ENCODE results near the gene OXSR1.
A peak's percentile ranks its signal among the peaks of the same experiment; 100 is the strongest.
"Not testable (repeated sequence)": the region's sequence is repeated elsewhere in the genome, so short reads cannot be mapped to it uniquely, and the experiment has no call there.

Gene OXSR1

DNA sequence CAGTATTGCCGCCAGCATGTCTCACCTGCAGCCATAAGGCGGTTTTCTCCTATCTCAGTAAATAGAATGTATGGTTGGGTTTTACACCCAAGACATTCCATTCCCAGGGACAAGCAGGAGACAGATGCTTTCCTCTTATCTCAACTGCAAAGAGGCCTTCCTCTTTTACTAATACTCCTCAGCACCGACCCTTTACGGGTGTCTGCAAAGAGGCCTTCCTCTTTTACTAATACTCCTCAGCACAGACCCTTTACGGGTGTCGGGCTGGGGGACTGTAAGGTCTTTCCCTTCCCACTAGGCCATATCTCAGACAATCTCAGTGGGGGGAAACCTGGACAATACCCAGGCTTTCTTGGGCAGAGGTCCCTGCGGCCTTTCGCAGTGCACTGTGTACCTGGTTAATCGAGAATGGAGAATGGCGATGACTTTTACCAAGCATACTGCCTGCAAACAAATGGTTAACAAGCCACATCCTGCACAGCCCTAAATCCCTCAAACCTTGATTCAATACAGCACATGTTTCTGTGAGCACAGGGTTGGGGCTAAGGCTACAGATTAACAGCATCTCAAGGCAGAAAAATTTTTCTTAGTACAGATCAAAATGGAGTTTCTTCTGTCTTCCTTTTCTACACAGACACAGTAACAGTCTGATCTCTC is 29.6 kb upstream of the OXSR1 start:
- H3K27me3 Mint-ChIP-seq; ATAC-seq (ENCODE audit: low read depth); DNase-seq (ENCODE audit: low spot score in 2 of 2); H3K36me3 Mint-ChIP-seq; H3K9me3 Mint-ChIP-seq: not testable (repeated sequence)
- peak overlapping the region; percentile 72 for H3K27ac Mint-ChIP-seq
- peaks cover 41% of the 10 kb centered on the region for H3K4me1 Mint-ChIP-seq
- H3K4me3 Mint-ChIP-seq = peak overlapping the region; percentile 92

DNA sequence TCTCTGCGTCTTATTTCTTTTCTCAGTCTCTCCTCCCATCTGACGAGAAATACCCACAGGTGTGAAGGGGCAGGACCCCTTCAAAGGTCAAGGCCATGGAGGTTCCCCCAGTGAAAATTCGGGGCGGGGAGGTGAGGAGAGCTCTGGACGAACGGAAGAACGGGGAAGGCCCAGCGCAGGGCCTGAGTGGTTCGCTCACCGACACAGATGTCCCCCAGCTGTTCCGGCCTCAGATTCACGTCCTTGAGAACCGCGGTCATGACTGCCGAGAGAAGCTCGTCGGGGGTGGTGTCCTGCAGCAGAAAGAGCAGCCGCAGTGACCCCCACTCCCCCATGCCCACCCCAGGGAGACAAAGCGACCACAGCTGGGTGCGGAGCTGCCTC is 29.0 kb upstream of the OXSR1 start:
- Mint-ChIP-seq H3K4me3 (peak overlapping the region; percentile 92), H3K27me3 (no peaks in the 10 kb centered on the region), H3K36me3 (peaks cover 11% of the 10 kb centered on the region), H3K27ac (peak overlapping the region; percentile 72), H3K9me3 (no peaks in the 10 kb centered on the region), H3K4me1 (peaks cover 47% of the 10 kb centered on the region)
- no peak for DNase-seq (ENCODE audit: low spot score in 2 of 2)
- no peak for ATAC-seq (ENCODE audit: low read depth)

DNA sequence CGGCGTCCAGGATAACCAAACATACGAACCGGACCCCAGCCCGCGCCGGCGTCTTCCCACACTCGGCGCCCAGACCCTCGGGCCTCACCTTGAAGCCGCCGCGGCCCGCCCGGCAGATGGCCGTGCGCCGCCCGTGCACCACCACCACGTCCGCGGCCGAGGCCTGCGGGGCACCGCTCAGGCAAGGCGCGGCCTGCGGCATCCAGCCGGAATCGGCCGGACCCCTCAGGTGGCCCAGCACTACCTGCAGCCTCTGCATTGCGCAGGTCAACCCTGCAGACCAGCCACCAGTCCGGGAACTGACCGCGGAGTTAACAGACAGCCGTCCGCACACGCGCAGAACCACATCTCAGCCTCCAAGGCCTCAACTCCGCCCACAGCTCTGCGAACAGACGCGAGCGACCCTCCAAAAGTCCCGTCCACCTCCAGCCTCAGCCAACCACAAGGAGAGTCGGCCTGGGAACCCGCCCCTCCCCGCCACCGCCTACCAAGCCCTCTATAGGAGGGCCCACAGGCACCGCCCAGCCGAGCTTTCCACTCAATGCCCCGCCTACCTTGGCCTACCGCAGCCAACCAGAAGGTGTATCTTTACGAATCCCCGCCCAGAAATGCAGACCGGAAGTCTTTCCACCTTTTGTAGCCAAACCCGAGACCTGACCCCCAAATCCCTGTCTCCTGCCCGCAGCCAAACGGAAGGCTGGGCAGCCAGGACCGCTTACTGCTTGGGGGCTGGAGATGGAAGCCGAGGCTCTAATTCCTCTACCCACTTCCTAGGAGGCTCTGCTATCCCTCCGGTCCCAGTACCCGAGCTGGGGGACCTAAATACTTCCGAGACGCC is 28.3 kb upstream of the OXSR1 start, which contains the start of gene ACAA1:
Gene ACAA1 (minus strand): TSS at position 351 of the 838 bp plus-strand sequence. CDS start 92 bp downstream, at position 259.
- Mint-ChIP-seq H3K27ac (peak within 1 kb of the TSS; percentile 94), H3K36me3 (peaks cover 14% of the 10 kb centered on the region), H3K9me3 (no peaks in the 10 kb centered on the region), H3K4me1 (peaks cover 52% of the 10 kb centered on the region), H3K27me3 (no peaks in the 10 kb centered on the region), H3K4me3 (peak within 1 kb of the TSS; percentile 92)
- DNase-seq (ENCODE audit: low spot score in 2 of 2) = peak; percentile 85 to 95
- peak; percentile 86 for ATAC-seq (ENCODE audit: low read depth)

DNA sequence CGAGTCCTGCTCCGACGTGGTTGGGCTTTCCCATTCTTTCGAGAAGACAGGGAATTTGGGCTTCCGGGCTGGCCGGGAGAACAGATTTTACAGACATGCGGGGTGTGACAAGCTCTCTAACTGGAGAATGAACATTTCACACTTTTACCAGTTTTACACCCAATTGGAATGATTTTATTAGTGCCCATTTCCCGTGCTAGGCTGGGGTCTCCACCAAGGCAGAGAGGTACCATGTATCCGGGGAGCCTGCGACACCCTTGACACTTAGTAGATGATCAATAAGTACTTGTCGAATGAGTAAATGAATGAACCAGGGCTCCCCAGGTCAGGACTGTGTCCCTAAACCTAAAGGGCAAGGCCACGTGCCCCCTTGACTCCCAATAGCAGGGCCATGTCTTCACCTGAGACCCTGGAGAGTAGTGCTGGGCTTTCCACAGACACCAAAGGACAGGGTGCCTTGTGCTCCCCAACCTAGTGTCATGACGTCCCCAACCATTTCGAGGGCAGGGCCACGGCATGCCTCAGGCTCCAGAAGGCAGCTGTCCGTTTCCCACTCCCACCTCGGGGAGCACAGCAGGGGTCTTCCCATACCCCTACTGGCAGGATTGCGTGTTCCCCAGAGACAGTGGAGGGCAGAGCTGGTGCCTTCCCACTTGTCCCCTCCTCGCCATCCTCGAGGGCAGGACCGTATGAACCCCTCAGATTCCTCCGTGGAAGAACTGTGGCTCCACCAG is 27.6 kb upstream of the OXSR1 start:
- Mint-ChIP-seq H3K27ac (peak overlapping the region; percentile 94), H3K36me3 (peaks cover 17% of the 10 kb centered on the region), H3K4me3 (peak overlapping the region; percentile 92), H3K27me3 (no peaks in the 10 kb centered on the region), H3K4me1 (peaks cover 55% of the 10 kb centered on the region), H3K9me3 (no peaks in the 10 kb centered on the region)
- ATAC-seq (ENCODE audit: low read depth) = no peak
- peak in 1 of 2 donors; percentile 44 for DNase-seq (ENCODE audit: low spot score in 2 of 2)

DNA sequence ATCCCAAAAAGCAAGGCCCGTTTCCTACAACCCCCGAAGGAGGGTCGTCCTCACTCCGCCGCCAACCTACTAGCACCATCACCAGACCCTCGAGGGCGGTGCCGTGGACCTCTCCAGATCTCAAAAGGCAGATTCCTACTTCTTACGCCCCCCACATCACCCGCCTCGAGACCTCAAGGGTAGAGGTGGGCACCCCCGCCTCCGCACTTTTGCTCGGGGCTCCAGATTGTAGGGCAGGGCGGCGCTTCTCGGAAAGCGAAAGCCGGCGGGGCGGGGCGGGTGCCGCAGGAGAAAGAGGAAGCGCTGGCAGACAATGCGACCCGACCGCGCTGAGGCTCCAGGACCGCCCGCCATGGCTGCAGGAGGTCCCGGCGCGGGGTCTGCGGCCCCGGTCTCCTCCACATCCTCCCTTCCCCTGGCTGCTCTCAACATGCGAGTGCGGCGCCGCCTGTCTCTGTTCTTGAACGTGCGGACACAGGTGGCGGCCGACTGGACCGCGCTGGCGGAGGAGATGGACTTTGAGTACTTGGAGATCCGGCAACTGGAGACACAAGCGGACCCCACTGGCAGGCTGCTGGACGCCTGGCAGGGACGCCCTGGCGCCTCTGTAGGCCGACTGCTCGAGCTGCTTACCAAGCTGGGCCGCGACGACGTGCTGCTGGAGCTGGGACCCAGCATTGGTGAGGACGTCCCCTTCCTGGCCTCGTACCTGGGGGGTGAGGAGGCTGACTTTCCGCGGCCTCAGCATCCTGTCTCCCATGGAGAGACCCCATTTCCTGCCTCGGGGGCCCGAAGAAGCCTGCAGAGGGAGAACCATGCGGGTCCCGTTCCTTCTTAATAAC is 26.8 kb upstream of the OXSR1 start, which contains the start of gene MYD88:
Gene MYD88 (plus strand): TSS at position 313 of the 842 bp plus-strand sequence. CDS start 40 bp downstream, at position 353.
- no peaks in the 10 kb centered on the region for H3K9me3 Mint-ChIP-seq
- peak within 1 kb of the TSS; percentile 92 for H3K4me3 Mint-ChIP-seq
- peaks cover 16% of the 10 kb centered on the region for H3K36me3 Mint-ChIP-seq
- H3K27ac Mint-ChIP-seq = peak within 1 kb of the TSS; percentile 94
- peak; percentile 79 to 85 for DNase-seq (ENCODE audit: low spot score in 2 of 2)
- peaks cover 52% of the 10 kb centered on the region for H3K4me1 Mint-ChIP-seq
- peak; percentile 66 for ATAC-seq (ENCODE audit: low read depth)
- no peaks in the 10 kb centered on the region for H3K27me3 Mint-ChIP-seq

DNA sequence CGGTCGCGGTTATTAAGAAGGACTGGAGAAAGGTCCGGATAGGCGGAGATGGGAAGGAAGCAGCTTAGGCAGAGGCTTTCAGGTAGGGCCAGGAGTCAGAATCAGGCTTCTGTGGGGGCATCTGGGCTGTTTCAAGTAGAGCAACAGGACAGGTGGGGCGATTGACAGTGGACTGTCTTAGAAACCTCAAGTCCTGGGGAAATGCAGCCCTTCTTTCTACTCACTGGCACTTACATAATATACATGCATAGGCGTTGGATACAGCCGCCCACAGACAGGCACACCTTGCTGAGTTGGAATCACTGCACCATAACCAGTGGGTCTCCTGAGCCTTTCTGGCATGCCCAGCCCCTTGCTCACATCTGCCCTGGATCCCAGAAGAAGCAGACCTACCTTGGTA is 26.1 kb upstream of the OXSR1 start:
- no peaks in the 10 kb centered on the region for H3K27me3 Mint-ChIP-seq
- peaks cover 55% of the 10 kb centered on the region for H3K4me1 Mint-ChIP-seq
- peak overlapping the region; percentile 94 for H3K27ac Mint-ChIP-seq
- H3K9me3 Mint-ChIP-seq = no peaks in the 10 kb centered on the region
- DNase-seq (ENCODE audit: low spot score in 2 of 2) (no peak), ATAC-seq (ENCODE audit: low read depth) (no peak)
- H3K4me3 Mint-ChIP-seq = peak overlapping the region; percentile 92
- peaks cover 17% of the 10 kb centered on the region for H3K36me3 Mint-ChIP-seq

DNA sequence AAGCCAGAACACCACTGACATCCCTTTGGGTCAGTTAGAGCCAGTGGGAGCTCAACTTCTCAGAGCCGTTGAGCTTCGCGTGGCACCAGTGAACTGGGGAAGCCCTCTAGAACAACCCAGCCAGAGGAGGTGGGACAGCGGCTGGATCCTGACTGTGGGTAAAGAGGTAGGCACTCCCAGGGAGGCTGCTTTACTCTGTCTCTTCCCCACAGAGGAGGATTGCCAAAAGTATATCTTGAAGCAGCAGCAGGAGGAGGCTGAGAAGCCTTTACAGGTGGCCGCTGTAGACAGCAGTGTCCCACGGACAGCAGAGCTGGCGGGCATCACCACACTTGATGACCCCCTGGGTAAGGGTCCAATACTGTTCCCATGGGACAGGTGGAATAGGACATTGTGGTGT is 25.7 kb upstream of the OXSR1 start:
- ATAC-seq (ENCODE audit: low read depth) (no peak), DNase-seq (ENCODE audit: low spot score in 2 of 2) (no peak)
- Mint-ChIP-seq H3K4me1 (peaks cover 53% of the 10 kb centered on the region), H3K27me3 (no peaks in the 10 kb centered on the region), H3K27ac (peak overlapping the region; percentile 94), H3K36me3 (peaks cover 15% of the 10 kb centered on the region), H3K9me3 (no peaks in the 10 kb centered on the region), H3K4me3 (peak overlapping the region; percentile 92)

DNA sequence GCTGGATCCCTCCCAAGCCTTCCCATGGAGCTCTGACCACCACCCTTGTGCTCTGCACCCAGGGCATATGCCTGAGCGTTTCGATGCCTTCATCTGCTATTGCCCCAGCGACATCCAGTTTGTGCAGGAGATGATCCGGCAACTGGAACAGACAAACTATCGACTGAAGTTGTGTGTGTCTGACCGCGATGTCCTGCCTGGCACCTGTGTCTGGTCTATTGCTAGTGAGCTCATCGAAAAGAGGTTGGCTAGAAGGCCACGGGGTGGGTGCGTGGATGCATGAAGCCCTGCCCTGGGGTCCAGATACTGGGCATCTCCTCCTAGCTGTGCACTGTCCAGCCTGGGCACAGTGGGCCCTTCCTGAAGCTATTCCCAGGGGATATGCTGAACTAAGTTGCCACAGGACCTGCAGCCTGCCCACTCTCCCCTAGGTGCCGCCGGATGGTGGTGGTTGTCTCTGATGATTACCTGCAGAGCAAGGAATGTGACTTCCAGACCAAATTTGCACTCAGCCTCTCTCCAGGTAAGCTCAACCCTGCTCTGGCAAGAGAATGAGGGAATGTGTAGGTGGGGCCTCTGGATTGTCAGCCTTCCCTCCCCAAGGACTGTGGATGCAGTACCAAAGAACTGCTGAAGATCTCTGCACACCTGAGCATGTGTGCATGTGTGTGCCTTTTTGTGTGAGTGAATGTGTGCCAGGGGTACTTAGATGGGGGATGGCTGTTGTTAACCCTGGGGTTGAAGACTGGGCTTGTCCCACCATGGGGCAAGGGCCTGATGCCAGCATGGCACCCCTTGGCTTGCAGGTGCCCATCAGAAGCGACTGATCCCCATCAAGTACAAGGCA is 24.8 kb upstream of the OXSR1 start:
- DNase-seq (ENCODE audit: low spot score in 2 of 2) (no peak), ATAC-seq (ENCODE audit: low read depth) (no peak)
- Mint-ChIP-seq H3K27ac (no peak overlapping the region), H3K27me3 (no peaks in the 10 kb centered on the region), H3K36me3 (peaks cover 15% of the 10 kb centered on the region), H3K4me1 (peaks cover 46% of the 10 kb centered on the region), H3K9me3 (no peaks in the 10 kb centered on the region), H3K4me3 (peak overlapping the region; percentile 92)

DNA sequence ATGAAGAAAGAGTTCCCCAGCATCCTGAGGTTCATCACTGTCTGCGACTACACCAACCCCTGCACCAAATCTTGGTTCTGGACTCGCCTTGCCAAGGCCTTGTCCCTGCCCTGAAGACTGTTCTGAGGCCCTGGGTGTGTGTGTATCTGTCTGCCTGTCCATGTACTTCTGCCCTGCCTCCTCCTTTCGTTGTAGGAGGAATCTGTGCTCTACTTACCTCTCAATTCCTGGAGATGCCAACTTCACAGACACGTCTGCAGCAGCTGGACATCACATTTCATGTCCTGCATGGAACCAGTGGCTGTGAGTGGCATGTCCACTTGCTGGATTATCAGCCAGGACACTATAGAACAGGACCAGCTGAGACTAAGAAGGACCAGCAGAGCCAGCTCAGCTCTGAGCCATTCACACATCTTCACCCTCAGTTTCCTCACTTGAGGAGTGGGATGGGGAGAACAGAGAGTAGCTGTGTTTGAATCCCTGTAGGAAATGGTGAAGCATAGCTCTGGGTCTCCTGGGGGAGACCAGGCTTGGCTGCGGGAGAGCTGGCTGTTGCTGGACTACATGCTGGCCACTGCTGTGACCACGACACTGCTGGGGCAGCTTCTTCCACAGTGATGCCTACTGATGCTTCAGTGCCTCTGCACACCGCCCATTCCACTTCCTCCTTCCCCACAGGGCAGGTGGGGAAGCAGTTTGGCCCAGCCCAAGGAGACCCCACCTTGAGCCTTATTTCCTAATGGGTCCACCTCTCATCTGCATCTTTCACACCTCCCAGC is 24.0 kb upstream of the OXSR1 start:
- H3K36me3 Mint-ChIP-seq = peaks cover 15% of the 10 kb centered on the region
- DNase-seq (ENCODE audit: low spot score in 2 of 2) (no peak), ATAC-seq (ENCODE audit: low read depth) (no peak)
- no peak overlapping the region for H3K27ac Mint-ChIP-seq
- H3K4me1 Mint-ChIP-seq = peaks cover 38% of the 10 kb centered on the region
- no peak overlapping the region for H3K4me3 Mint-ChIP-seq
- H3K27me3 Mint-ChIP-seq = no peaks in the 10 kb centered on the region
- H3K9me3 Mint-ChIP-seq = peaks cover 3% of the 10 kb centered on the region

DNA sequence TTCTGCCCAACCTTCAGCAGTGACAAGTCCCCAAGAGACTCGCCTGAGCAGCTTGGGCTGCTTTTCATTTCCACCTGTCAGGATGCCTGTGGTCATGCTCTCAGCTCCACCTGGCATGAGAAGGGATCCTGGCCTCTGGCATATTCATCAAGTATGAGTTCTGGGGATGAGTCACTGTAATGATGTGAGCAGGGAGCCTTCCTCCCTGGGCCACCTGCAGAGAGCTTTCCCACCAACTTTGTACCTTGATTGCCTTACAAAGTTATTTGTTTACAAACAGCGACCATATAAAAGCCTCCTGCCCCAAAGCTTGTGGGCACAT is 23.4 kb upstream of the OXSR1 start:
- ATAC-seq (ENCODE audit: low read depth) (no peak), DNase-seq (ENCODE audit: low spot score in 2 of 2) (no peak)
- Mint-ChIP-seq H3K4me3 (no peak overlapping the region), H3K27me3 (no peaks in the 10 kb centered on the region), H3K27ac (no peak overlapping the region), H3K36me3 (peaks cover 18% of the 10 kb centered on the region), H3K4me1 (peaks cover 38% of the 10 kb centered on the region), H3K9me3 (peaks cover 4% of the 10 kb centered on the region)

DNA sequence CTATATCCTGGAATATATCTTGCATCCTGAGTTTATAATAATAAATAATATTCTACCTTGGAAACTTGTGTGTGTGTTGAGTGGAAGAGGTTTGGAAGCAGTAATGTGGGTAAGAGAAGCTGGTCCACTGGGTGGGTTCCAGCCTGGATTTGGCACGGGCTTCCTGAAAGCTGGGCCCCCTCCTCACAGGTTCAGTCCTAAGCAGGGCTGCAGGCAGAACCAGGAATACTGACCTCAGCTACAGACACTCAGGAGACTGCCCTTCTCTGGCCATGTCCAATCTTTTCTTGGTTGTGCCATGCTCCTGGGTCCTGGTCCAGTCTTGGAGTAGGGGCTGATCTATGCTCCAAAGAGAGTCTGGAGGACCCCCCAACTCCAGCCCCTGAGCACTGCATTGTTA is 22.4 kb upstream of the OXSR1 start:
- H3K9me3 Mint-ChIP-seq = peaks cover 4% of the 10 kb centered on the region
- no peak overlapping the region for H3K27ac Mint-ChIP-seq
- H3K36me3 Mint-ChIP-seq = peaks cover 19% of the 10 kb centered on the region
- H3K4me3 Mint-ChIP-seq = no peak overlapping the region
- H3K4me1 Mint-ChIP-seq = peaks cover 37% of the 10 kb centered on the region
- no peak for DNase-seq (ENCODE audit: low spot score in 2 of 2)
- no peak for ATAC-seq (ENCODE audit: low read depth)
- H3K27me3 Mint-ChIP-seq = no peaks in the 10 kb centered on the region

DNA sequence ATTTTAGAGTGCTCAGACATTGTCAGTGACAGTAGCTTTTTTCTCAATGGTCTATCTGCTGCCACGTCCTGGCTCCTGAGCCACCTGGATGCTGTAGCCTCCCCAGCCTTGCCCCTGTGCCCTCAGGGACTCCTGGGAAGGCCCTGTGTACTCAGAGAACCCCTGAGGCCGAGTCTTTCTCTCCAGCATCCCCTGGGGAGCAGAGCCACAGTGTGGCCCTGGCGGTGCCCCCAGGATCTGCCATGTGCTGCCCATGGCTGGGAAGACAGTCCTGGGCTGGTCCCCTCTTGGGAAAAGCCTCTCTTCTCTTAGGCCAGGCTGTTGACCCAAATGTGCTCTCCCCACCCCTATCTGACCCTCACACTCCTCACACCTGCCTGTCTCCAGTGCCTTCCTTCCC is 21.8 kb upstream of the OXSR1 start:
- ATAC-seq (ENCODE audit: low read depth) = no peak
- no peak for DNase-seq (ENCODE audit: low spot score in 2 of 2)
- Mint-ChIP-seq H3K27me3 (no peaks in the 10 kb centered on the region), H3K27ac (no peak overlapping the region), H3K36me3 (peaks cover 19% of the 10 kb centered on the region), H3K4me1 (peaks cover 35% of the 10 kb centered on the region), H3K4me3 (no peak overlapping the region), H3K9me3 (peaks cover 4% of the 10 kb centered on the region)
